Prostate gland (tissue), 2 donors: Measurements from ENCODE around the gene SLC39A11.

ENCODE experiments used
- POLR2AphosphoS5 ChIP-seq: sonication (generic); formaldehyde crosslinking; IDR thresholded peaks from one replicate; pipeline ENCODE4 v1.6.1; 2017; ENCODE audit warnings: antibody characterized with exemption
- TF ChIP-seq, protein P1 (sequence below), 4 experiments: fragments of 200-600 bp in 2 of 4; fragments of 450-650 bp in 2 of 4; sonication (generic) in 2 of 4; IDR thresholded peaks; 1 replicate in 3 of 4; 2 replicates in 1 of 4; pipeline ENCODE4 v1.5.1; 2016 to 2019; ENCODE audit warnings: antibody characterized with exemption in 4 of 4, mild to moderate bottlenecking in 2 of 4, moderate library complexity in 2 of 4

DNA sequence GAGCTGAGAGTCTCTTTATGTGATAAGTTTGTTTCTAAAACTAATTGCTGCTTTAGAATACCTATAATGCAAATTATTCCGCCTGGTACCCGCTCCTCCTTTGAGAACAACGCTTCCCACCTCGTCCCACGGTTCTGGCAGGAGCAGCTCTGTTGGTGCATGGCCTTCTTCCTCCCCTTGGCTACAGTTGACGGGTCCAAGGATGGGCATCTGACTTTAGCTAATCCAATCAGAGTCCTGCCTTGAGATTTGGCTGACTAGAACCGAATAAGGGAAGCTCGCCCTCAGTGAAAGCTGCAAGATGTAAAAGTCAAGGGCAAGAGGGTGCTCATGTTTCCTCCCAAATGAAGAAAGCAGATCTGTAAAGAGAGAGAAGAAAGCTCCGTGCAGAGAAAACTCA is 481.3 kb downstream of the SLC39A11 start:
- TF ChIP-seq, protein P1, sequence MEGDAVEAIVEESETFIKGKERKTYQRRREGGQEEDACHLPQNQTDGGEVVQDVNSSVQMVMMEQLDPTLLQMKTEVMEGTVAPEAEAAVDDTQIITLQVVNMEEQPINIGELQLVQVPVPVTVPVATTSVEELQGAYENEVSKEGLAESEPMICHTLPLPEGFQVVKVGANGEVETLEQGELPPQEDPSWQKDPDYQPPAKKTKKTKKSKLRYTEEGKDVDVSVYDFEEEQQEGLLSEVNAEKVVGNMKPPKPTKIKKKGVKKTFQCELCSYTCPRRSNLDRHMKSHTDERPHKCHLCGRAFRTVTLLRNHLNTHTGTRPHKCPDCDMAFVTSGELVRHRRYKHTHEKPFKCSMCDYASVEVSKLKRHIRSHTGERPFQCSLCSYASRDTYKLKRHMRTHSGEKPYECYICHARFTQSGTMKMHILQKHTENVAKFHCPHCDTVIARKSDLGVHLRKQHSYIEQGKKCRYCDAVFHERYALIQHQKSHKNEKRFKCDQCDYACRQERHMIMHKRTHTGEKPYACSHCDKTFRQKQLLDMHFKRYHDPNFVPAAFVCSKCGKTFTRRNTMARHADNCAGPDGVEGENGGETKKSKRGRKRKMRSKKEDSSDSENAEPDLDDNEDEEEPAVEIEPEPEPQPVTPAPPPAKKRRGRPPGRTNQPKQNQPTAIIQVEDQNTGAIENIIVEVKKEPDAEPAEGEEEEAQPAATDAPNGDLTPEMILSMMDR (IDR thresholded peaks at IDR 0.05) = no peak
- TF ChIP-seq POLR2AphosphoS5 = no peak
